Kidney (tissue), 14 donors: Measurements from ENCODE around the gene PUS7L. TPM values are rescaled to one million over a fixed set of nuclear protein-coding genes. Genes with fewer than 3 reads are reported as not detected.

Source experiments
- DNase-seq, 5 donors: peaks; one replicate each; pipeline ENCODE4 v3.0.0-alpha.2; 2013 to 2020
- FAIRE-seq: peaks from 2 replicates; lab custom pipeline; 2012; peaks lifted over from hg19 to GRCh38; lab: Jason Lieb, UNC
- H3K27ac ChIP-seq, 2 donors: one replicate each; pipeline ENCODE4 v1.7.0; 2013; ENCODE audit warnings: low read depth in 2 of 2, low read length in 2 of 2, inconsistent platforms in 1 of 2
- H3K27me3 ChIP-seq: one replicate; pipeline ENCODE4 v1.7.1; 2013; ENCODE audit warnings: low read length, inconsistent platforms; ENCODE audit not compliant: control insufficient read depth, insufficient read depth
- H3K36me3 ChIP-seq, 3 donors: one replicate each; pipeline versions ENCODE4 v1.7.0 to v1.7.1; 2013; ENCODE audit warnings: low read length in 3 of 3, control low read depth in 1 of 3, inconsistent platforms in 1 of 3; ENCODE audit not compliant: insufficient read depth in 3 of 3, control insufficient read depth in 2 of 3
- H3K4me1 ChIP-seq, 3 donors: one replicate each; pipeline versions ENCODE4 v1.7.0 to v1.7.1; 2013; ENCODE audit warnings: low read length in 3 of 3, inconsistent platforms in 1 of 3, low read depth in 1 of 3; ENCODE audit not compliant: control insufficient read depth in 2 of 3, insufficient read depth in 2 of 3
- H3K4me3 ChIP-seq, 3 donors: one replicate each; pipeline versions ENCODE4 v1.7.0 to v1.8.1; 2013; ENCODE audit warnings: low read length in 3 of 3, control low read depth in 1 of 3, inconsistent platforms in 1 of 3
- H3K9ac ChIP-seq, 3 donors: one replicate each; pipeline versions ENCODE4 v1.7.0 to v1.7.1; 2013; ENCODE audit warnings: low read length in 3 of 3, control low read depth in 1 of 3, inconsistent platforms in 1 of 3
- H3K9me3 ChIP-seq, 3 donors: one replicate each; pipeline versions ENCODE4 v1.7.0 to v1.7.1; 2013; ENCODE audit warnings: low read length in 3 of 3, control low read depth in 1 of 3, inconsistent platforms in 1 of 3; ENCODE audit not compliant: control insufficient read depth in 2 of 3, insufficient read depth in 1 of 3
- CTCF ChIP-seq: IDR thresholded peaks from 3 replicates; pipeline ENCODE4 v1.5.1; 2012; ENCODE audit warnings: mild to moderate bottlenecking, moderate library complexity, borderline replicate concordance; ENCODE audit not compliant: insufficient read depth; ENCODE audit errors: extremely low read depth
- intact Hi-C: fragments of 100-400 bp; cut with DNase I; formaldehyde crosslinking; loops from one replicate; pipeline ENCODE4 v1.11.1; 2022
- polyA plus RNA-seq: library from polyadenylated mRNA; stranded (reverse); fragments of 350-450 nt; fragmentation: Illumina TruSeq; extraction: RNeasy Lipid Tissue Mini Kit (QIAGEN cat#74804); gene quantifications from one replicate; pipeline ENCODE4 v1.2.3, GENCODE V29; 2014; ENCODE audit warnings: low read depth, low replicate concordance; ENCODE audit not compliant: insufficient read depth
- total RNA-seq: library from RNA; stranded (reverse); fragmentation: NEBNext Ultra II Directional; extraction: Animal tissue kit (Norgen Biotek cat#: 25700); gene quantifications from one replicate; pipeline ENCODE4 v1.2.1, GENCODE V29; 2021
- donor health status: control.
- donor health status: control.
- donor health status: control.
- donor health status: control.
- donor health status: control.
- donor health status: DM: yes; HTN: yes; CAD: no.
- donor health status: Normal renal cell carcinoma (clear cell type).

PUS7L gene
- total and polyA plus RNA-seq, 2 donors from 2014 or later, result 1.8 to 14.5 TPM

DNA sequence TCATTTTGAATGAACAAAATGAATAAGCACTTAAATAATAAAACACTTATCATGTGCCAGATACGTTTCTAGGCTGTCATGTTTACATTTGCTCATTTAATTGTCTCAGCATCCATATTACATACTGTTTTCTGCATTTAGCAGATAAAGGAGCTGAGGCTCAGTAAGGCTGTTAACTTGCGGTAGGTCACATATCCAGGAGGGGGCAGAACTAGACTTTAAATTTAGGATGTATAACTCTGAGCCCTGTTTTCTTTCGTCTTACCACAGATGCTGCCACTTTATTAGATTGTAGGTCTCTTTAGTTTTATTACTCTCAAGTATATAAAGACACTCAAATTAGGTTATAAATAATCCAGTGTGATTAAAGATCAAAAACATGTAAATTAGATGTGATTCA is 17.9 kb upstream of the PUS7L start:
- H3K9me3 ChIP-seq, result no peaks in the 10 kb centered on the region
- DNase-seq (peak in 2 of 5 donors; percentile 34 to 52), FAIRE-seq (no peak)
- no peaks in the 10 kb centered on the region for H3K4me1 ChIP-seq
- no peak overlapping the region for H3K27ac ChIP-seq
- intact Hi-C loops, result no loop called here
- no peak overlapping the region for H3K4me3 ChIP-seq
- H3K36me3 ChIP-seq, result peaks cover 3 to 15% (median 15%) of the 10 kb centered on the region in 3 donors
- H3K9ac ChIP-seq, result no peak overlapping the region
- H3K27me3 ChIP-seq, result no peaks in the 10 kb centered on the region
- TF ChIP-seq CTCF, result no peak

- intact Hi-C loops, result no loop called here
- Histone ChIP-seq H3K4me1 (no peaks in the 10 kb centered on the region), H3K27ac (no peak overlapping the region), H3K27me3 (no peaks in the 10 kb centered on the region), H3K9ac (no peak overlapping the region), H3K4me3 (no peak overlapping the region), H3K9me3 (no peaks in the 10 kb centered on the region), H3K36me3 (peaks cover 0 to 2% (median 0%) of the 10 kb centered on the region in 3 donors)
- FAIRE-seq (no peak), DNase-seq (peak in 1 of 5 donors; percentile 9)
- TF ChIP-seq CTCF, result no peak
Observed at GRCh38 chr12:43766291-43766690, 7.7 kb upstream of the PUS7L start.

DNA sequence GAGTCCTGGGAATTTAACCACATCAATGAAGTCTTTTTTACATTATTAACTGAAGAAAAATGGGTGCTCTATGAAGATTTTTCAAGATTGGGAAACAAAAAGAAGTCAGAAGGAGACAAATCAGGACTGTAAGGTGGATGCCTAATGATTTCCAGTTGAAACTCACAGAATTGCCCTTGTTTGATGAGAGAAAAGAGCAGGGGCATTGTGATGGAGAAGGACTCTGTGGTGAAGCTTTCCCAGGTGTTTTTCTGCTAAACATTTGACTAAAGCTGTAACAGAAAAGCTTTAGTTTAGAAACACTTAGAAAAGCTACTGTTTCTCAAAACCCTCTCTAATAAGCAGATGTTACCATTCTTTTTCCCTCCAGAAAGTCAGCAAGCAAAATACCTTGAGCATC is 5.9 kb upstream of the PUS7L start:
- Histone ChIP-seq H3K4me1 (peaks cover 0 to 8% (median 7%) of the 10 kb centered on the region in 3 donors), H3K9me3 (no peaks in the 10 kb centered on the region), H3K27me3 (no peaks in the 10 kb centered on the region), H3K9ac (no peak overlapping the region), H3K4me3 (no peak overlapping the region), H3K36me3 (peaks cover 0 to under 1% (median 0%) of the 10 kb centered on the region in 3 donors), H3K27ac (no peak overlapping the region)
- FAIRE-seq, result no peak
- intact Hi-C loops, result no loop called here
- DNase-seq, result no peak
- no peak for TF ChIP-seq CTCF

DNA sequence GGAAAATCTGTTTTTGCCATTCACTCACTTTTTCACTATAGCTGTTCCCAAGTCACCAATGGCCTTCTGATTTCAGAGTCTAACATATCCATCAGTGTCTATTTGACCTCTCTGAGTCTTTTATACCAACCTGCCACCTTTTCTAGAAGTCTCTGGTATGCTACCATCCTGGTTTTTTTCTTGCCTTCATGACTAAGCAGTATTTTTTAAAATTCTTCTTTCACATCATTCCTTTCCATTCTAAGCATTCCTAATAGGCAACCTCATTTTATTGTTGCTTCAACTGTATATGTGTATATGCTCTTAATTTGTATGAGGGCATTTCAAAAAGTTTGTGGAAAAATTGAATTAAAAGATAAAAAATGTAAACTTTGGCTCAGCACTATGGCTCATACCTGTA is 5.2 kb upstream of the PUS7L start:
- H3K4me3 ChIP-seq, result no peak overlapping the region
- no peaks in the 10 kb centered on the region for H3K27me3 ChIP-seq
- no peaks in the 10 kb centered on the region for H3K36me3 ChIP-seq
- FAIRE-seq (no peak), DNase-seq (no peak)
- H3K9me3 ChIP-seq, result no peaks in the 10 kb centered on the region
- H3K27ac ChIP-seq, result no peak overlapping the region
- TF ChIP-seq CTCF, result no peak
- intact Hi-C loops, result no loop called here
- no peak overlapping the region for H3K9ac ChIP-seq
- peaks cover 0 to 8% (median 7%) of the 10 kb centered on the region in 3 donors for H3K4me1 ChIP-seq
